ENCODE measurements around the gene PARP1.

The PARP1 gene

DNA sequence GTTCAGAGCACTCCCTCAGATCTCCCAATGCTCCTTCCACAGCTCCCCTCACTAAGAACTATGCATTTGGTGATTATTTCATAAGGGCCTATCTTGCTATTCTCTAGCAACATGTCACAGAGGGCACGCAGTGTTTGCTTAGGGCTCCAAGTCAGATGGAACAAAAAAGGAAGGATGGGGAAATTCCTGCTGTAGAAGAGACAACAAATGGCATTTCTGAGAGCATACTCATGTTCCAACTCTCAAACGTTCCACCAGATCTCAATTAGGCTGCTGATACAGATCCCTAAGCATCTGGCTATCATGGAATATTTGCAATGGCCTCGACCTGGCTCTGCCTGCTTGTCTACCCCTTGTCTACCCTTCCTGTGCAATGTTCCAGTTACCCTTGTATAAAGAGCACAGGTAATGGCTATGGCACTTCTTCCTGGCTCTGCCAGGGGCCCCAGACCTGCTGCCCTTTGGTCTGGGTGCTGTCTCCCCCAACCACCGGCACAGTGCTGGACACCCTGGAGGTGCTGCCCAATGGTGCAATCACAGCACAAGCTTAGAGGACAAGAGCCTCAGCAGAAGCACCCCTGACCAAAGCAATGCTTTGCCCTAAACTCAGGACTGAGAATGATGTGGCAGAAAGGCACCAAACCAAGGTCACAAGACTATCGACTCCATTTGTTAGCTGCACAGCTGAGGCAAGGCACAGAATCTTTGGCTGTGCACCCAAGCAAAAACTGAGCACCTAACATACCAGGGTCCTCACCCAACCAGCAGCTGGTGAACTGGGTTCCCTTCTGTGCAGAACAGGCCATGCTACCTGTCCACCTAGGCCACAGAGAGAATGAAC, 3.6 kb downstream of the PARP1 start:
- TF ChIP-seq GATA3 (IDR thresholded peaks at IDR 0.05; ENCODE audit: low read depth, low read length) (no peak), GATA2 (IDR thresholded peaks at IDR 0.05; ENCODE audit: low read depth, low read length) (0 out of 2 replicates have a peak, but pooled peaks have one; percentile 25)

DNA sequence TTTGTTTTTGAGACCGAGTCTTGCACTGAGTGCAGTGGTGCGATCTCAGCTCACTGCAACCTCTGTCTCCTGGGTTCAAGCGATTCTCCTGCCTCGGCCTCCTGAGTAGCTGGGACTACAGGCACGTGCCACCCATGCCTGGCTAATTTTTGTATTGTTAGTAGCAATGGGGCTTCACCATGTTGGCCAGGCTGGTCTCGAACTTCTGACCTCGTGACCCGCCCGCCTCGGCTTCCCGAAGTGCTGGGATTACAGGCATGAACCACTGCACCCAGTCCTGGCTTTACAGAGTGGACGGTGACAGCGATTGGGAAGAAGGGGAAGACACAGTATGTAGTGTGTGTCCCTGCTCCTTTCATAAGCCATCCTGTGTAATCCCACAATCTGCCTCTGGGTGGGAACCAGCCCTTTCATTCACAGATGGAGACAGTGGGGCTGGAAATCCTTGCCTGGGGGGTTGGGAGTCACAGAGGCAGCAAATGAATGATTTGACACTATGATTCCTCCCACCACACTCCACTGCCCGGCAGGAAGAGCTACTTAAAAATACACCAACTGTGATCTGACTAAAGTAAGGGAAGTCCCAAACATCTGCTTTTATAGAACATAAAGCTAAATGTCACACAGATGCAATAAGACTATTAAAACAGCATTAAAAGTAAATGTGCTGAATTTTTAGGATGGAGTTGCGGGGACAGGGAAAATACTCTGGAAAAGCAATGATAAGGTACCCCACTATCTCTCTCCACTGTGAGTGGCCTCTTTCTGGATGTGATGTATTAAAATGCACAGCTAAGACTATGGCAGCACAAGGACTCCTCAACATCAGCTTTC, 4.5 kb downstream of the PARP1 start:
- TF ChIP-seq GATA2 (IDR thresholded peaks at IDR 0.05; ENCODE audit: low read depth, low read length): no peak
- TF ChIP-seq GATA3 (IDR thresholded peaks at IDR 0.05; ENCODE audit: low read depth, low read length): no peak

DNA sequence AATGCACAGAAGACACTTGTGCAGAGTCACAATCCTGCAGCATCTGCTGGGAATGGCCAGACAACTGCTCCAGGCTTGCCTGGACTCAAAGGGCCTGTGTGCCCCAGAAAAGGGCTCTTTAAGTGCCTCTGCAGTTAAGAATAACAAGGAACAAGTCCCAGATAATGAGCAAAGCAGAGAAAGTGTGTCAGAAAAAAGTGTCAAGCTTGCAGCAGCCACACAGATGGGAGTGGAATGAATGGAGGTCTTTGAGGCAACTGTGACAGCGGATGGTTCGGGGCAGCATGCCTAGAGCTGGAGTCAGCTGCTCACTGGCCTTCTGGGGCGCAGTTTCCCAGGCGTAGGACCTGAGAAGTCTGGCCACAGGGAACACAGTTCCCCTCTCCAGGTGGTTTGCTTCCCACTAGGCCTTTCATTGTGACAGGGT, 5.1 kb downstream of the PARP1 start:
- TF ChIP-seq GATA3 (IDR thresholded peaks at IDR 0.05; ENCODE audit: low read depth, low read length) (no peak), GATA2 (IDR thresholded peaks at IDR 0.05; ENCODE audit: low read depth, low read length) (no peak)

DNA sequence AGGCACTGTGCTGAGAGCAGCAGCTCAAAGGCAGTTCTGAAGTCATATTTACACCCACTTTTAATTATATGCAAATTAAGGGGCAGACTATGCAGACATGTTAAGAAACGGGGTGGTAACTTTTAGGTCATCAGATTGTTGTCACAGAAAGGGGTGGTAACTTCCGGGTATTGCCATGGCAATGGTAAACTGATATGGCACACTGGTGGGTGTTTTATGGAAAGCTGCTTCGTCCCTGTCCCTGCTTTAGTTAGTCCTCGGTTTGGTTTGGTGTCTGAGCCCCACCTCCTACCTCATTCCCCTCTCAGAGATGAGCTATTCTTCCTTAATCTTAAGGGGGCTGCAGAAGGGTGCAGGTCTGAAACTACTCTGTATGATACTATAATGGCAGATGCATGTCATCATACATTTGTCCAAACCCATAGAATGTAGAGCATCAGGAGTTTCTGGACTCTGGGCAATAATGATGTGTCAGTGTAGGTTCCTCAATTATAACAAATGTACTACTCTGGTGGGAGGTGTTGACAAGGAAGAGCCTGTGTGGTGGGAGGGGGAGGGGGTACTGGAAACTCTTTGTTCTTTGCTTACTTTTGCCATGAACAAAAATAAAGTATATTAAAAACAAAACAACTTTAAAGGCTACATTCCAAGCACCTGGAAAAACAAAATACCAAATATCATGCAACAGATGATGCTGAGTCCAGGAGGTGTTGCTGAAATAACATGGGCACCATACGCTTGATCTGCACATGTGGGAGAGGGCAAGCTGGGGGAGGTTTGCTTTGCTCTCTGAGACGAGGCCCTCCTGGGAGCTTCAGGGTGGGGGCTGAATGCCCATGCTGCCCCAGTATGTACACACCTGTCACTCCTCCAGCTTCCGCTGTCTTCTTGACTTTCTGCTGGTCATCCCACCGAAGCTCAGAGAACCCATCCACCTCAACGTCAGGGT, 6.3 kb downstream of the PARP1 start:
- TF ChIP-seq GATA3 (IDR thresholded peaks at IDR 0.05; ENCODE audit: low read depth, low read length) (no peak), GATA2 (IDR thresholded peaks at IDR 0.05; ENCODE audit: low read depth, low read length) (no peak)

DNA sequence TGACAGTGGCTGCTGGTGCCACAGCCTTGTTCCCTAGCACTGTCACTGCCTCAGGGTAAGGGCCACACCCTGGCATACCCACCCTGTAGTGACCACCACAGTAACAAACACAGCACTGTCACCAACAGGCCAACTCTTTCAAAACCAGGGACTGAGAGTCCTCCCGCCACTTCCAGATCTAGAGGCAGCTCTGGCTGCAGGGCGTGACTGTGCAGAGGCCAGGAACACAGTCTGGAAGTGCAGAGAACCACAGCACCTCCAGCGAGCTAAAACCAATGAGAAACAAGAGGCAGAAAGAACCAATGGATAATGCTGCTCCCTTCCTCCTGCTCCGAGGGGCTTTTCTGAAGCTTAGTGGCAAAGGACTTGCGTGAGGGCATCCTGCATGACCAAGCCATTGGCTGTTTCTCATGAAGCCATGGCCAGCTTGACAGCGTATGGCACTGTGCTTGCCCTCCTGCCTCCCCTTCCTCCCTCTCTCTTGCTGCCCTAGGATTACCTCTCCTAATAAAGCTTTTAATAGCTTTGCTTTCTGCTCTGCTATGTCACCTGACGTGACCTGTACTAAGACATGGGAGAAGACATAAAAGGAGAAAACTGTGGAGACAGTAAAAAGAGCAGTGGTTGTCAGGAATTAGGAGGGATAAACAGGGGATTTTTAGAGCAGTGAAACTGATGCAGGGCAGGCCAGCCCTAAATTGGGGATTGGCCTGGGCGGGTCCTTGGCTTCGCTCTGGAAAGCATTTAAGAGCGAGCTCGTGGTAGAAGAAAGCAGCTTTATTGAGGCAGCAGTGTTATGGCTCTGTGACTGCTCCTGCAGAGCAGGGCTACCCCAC, 7.2 kb downstream of the PARP1 start:
- no peak for TF ChIP-seq GATA3 (IDR thresholded peaks at IDR 0.05; ENCODE audit: low read depth, low read length)
- TF ChIP-seq GATA2 (IDR thresholded peaks at IDR 0.05; ENCODE audit: low read depth, low read length): no peak

DNA sequence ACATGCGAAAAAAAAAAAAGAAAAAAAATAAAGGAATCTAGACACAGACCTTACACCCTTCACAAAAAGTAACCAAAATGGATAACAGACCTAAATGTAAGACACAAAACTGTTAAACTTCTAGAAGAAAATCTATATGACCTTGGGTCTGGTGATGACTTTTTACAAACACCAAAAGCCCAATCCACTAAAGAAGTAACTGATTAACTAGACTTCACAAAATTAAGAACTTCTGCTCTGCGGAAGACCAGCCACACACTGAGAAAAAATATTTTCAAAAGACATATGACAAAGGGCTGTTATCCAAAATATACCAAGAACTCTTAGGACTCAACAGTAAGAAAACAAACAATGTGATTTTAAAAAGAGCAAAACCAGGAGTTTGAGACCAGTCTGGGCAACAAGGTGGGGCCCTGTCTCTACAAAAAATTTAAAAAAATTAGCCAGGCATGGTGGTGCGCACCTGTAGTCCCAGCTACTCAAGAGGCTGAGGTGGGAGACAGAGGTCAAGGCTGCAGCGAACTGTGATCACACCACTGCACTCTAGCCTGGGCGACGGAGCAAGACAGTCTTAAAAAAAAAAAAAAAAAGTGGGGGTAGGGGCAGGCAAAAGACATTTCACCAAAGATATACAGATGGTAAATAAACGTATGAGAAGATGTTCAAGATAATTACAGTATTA, 9.8 kb downstream of the PARP1 start:
- TF ChIP-seq GATA2 (IDR thresholded peaks at IDR 0.05; ENCODE audit: low read depth, low read length) (no peak), GATA3 (IDR thresholded peaks at IDR 0.05; ENCODE audit: low read depth, low read length) (no peak)

DNA sequence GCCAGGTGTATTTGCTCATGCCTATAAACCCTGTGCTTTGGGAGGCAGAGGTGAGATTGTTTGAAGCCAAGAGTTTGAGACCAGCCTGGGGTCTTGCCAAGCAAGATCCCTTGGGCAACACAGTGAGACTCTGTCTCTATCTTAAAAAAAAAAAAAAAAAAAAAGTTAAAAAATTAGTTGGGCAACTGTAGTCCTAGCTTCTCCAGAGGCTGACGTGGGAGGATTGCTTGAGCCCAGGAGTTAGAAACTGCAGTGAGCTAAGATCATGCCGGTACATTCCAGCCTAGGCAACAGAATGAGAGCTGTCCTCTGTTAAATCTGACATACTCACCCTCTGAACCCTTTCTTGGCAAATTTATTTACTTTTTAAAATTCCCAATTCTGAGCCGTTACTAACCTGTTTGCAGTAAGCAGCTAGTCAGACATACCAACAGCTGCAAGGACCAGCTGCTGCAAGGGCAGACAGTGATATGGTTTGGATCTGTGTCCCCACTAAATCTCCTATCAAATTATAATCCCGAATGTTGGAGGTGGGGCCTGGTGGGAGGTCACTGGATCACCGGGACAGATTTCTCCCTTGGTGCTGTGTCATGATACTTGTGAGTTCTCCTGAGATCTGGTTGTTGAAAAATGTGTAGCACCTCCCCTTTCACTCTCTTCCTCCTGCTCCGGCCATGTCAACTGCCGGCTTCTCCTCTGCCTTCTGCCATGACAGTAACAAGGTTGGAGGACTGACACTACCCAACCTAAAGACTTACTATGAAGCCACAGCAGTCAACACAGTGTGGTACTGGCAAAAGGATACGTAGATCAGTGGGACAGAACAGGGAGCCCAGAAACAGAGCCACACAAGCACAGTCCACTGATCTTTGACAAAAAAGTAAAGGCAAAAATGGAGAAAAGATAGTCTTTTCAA, 10.6 kb downstream of the PARP1 start:
- TF ChIP-seq GATA2 (IDR thresholded peaks at IDR 0.05; ENCODE audit: low read depth, low read length) (no peak), GATA3 (IDR thresholded peaks at IDR 0.05; ENCODE audit: low read depth, low read length) (no peak)

DNA sequence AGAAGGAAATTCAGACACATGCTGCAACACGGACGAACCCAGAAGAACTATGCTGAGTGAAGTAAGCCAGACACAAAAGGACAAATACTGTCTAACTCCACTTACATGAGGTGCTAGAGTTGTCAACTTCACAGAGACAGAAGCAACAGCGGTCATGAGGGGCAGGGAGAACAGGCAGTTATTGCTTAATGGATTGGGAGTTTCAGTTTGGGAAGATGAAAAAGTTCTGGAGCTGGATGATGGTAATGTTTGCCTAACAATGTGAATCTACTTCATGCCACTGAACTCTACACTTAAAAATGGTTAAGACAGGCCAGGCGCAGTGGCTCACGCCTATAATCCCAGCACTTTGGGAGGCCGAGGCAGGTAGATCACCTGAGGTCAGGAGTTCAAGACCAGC, 12.1 kb downstream of the PARP1 start:
- TF ChIP-seq GATA2 (IDR thresholded peaks at IDR 0.05; ENCODE audit: low read depth, low read length) (no peak), GATA3 (IDR thresholded peaks at IDR 0.05; ENCODE audit: low read depth, low read length) (no peak)

DNA sequence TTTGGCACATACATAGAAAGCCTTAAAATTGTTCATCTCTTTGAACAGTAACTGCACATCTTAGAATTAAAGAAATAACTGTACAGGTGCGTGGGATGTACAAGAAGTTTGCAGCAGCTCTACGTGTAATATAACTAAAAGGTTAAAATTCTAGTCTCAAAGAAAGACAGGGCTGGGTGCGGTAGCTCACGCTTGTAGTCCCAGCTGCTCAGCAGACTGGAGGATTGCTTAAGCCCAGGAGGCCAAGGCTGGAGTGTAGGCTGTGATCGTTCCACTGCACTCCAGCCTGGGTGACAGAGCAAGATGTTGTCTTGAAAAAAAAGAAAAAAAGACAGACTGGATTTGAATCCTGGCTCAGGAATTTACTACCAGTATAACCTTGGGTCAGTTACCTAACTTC, 13.4 kb downstream of the PARP1 start:
- TF ChIP-seq GATA2 (IDR thresholded peaks at IDR 0.05; ENCODE audit: low read depth, low read length): no peak
- TF ChIP-seq GATA3 (IDR thresholded peaks at IDR 0.05; ENCODE audit: low read depth, low read length): no peak

DNA sequence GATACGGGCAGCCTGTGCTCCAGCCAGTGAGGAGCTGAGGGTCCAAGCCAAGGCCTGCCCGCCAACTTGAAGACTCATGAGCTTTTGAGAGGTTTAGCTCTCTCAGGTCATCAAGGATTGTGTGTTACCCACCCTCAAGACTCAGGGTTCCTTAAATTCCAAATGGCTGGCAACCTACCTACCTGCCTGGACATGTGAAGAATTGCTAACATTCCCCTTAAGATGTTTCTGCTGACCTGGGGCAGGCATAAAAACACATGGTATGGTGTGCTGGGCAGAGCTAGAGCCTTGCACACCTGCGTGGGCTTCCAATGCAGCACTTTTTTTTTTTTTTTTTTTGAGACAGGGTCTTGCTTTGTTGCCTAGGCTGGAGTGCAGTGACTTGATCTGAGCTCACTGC, 17.2 kb downstream of the PARP1 start:
- TF ChIP-seq GATA2 (IDR thresholded peaks at IDR 0.05; ENCODE audit: low read depth, low read length): no peak
- no peak for TF ChIP-seq GATA3 (IDR thresholded peaks at IDR 0.05; ENCODE audit: low read depth, low read length)

DNA sequence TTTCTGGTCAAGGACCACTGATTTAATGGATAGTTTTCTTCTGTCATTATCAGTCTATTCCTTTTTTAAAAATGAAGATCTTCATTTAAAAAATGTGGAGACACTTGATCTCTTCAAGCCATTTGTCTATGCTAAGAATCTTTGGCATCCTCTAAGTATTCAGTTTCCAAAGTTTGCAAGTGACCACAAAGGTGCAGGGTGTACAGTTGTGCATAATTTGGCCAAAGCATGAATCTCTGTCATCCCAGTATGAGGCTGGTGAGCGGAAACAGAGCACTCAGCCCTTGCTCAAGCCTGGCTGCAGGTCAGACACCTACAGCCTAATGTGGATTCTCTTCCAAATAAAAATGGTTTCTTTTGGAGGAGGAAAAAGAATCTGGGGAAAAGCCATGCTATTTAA, 19.8 kb downstream of the PARP1 start:
- TF ChIP-seq GATA2 (IDR thresholded peaks at IDR 0.05; ENCODE audit: low read depth, low read length) (no peak), GATA3 (IDR thresholded peaks at IDR 0.05; ENCODE audit: low read depth, low read length) (no peak)

Measured in SH-SY5Y (cell line).